SHP77 treated with DMSO at 0.1 percent for 48 hours (cell line): ENCODE measurements around the gene DMD.
"Not testable (repeated sequence)": the region's sequence is repeated elsewhere in the genome, so short reads cannot be mapped to it uniquely, and the experiment has no call there.

Experiments used
- DNase-seq: peaks from one replicate; lab custom pipeline; 2025; lab: John Stamatoyannopoulos, UW

DMD gene

GRCh38 chrX:32851556-32851955 lies 359.8 kb downstream of the DMD start:
- DNase-seq = no peak

- DNase-seq = no peak
These were observed 363.4 kb downstream of the DMD start for GRCh38 chrX:32847921-32848320.

GRCh38 chrX:32842053-32842452 lies 369.3 kb downstream of the DMD start:
- no peak for DNase-seq

GRCh38 chrX:32839781-32840180 lies 371.6 kb downstream of the DMD start:
- no peak for DNase-seq

- no peak for DNase-seq
These were observed 386.3 kb downstream of the DMD start for GRCh38 chrX:32825009-32825408.

GRCh38 chrX:32804034-32804433 lies 407.3 kb downstream of the DMD start:
- DNase-seq = no peak

- DNase-seq = no peak
These were observed 412.4 kb downstream of the DMD start for GRCh38 chrX:32798990-32799389.

GRCh38 chrX:32788936-32789335 lies 422.4 kb downstream of the DMD start:
- no peak for DNase-seq

- no peak for DNase-seq
These were observed 431.2 kb downstream of the DMD start for GRCh38 chrX:32780109-32780508.

GRCh38 chrX:32778965-32779364 lies 432.4 kb downstream of the DMD start:
- DNase-seq = no peak

- DNase-seq = no peak
These were observed 436.4 kb downstream of the DMD start for GRCh38 chrX:32774966-32775365.

- DNase-seq = no peak
These were observed 462.3 kb downstream of the DMD start for GRCh38 chrX:32749070-32749469.

- no peak for DNase-seq
These were observed 466.0 kb downstream of the DMD start for GRCh38 chrX:32745323-32745722.

GRCh38 chrX:32744921-32745320 lies 466.4 kb downstream of the DMD start:
- no peak for DNase-seq

GRCh38 chrX:32741910-32742309 lies 469.4 kb downstream of the DMD start:
- no peak for DNase-seq

- no peak for DNase-seq
These were observed 502.8 kb downstream of the DMD start for GRCh38 chrX:32708542-32708941.

GRCh38 chrX:32705385-32705784 lies 506.0 kb downstream of the DMD start:
- DNase-seq = not testable (repeated sequence)

GRCh38 chrX:32687379-32687778 lies 524.0 kb downstream of the DMD start:
- DNase-seq = no peak

GRCh38 chrX:32678487-32678886 lies 532.9 kb downstream of the DMD start:
- no peak for DNase-seq

- DNase-seq = no peak
These were observed 538.2 kb downstream of the DMD start for GRCh38 chrX:32673193-32673592.

- DNase-seq = no peak
These were observed 548.8 kb downstream of the DMD start for GRCh38 chrX:32662516-32662915.

GRCh38 chrX:32644476-32645245 lies 566.7 kb downstream of the DMD start:
- DNase-seq = no peak

GRCh38 chrX:32642283-32642682 lies 569.1 kb downstream of the DMD start:
- DNase-seq = no peak

GRCh38 chrX:32618154-32618553 lies 593.2 kb downstream of the DMD start:
- DNase-seq = no peak
